Thyroid gland (tissue), 4 donors: ENCODE data around the gene VN1R5.

Experiments
- POLR2A ChIP-seq, 2 donors: fragments of 450-650 bp; IDR thresholded peaks; one replicate each; pipeline ENCODE4 v1.6.1; 2017; ENCODE audit warnings: antibody characterized with exemption in 2 of 2, mild to moderate bottlenecking in 2 of 2, moderate library complexity in 1 of 2
- TF ChIP-seq, protein P1 (sequence below), 6 experiments: fragments of 200-600 bp in 3 of 6; fragments of 450-650 bp in 3 of 6; sonication (generic) in 3 of 6; IDR thresholded peaks; one replicate each; pipeline ENCODE4 v1.5.1; 2016 to 2019; ENCODE audit warnings: antibody characterized with exemption in 6 of 6, mild to moderate bottlenecking in 2 of 6, inconsistent platforms in 1 of 6, moderate library complexity in 1 of 6

DNA sequence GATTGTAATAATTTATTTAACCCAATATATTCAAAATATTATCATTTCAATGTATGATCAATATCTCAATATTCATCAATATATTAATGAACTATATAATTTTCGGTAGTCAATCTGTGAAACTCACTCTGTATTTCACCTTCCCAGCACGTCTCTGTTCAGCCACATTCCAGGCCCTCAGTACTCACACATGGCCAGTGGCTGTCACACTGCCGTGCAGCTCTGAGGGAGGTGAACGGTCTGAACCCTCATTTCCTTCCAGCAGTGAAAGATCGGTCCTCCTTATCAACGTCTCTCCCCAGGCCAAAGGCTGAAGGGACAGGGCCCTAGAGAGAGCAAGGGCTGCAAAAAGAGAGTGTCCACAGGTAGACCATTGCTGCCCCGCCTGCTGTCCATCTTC is 44.5 kb upstream of the VN1R5 start:
- TF ChIP-seq, protein P1, sequence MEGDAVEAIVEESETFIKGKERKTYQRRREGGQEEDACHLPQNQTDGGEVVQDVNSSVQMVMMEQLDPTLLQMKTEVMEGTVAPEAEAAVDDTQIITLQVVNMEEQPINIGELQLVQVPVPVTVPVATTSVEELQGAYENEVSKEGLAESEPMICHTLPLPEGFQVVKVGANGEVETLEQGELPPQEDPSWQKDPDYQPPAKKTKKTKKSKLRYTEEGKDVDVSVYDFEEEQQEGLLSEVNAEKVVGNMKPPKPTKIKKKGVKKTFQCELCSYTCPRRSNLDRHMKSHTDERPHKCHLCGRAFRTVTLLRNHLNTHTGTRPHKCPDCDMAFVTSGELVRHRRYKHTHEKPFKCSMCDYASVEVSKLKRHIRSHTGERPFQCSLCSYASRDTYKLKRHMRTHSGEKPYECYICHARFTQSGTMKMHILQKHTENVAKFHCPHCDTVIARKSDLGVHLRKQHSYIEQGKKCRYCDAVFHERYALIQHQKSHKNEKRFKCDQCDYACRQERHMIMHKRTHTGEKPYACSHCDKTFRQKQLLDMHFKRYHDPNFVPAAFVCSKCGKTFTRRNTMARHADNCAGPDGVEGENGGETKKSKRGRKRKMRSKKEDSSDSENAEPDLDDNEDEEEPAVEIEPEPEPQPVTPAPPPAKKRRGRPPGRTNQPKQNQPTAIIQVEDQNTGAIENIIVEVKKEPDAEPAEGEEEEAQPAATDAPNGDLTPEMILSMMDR (IDR thresholded peaks at IDR 0.05), result no peak
- TF ChIP-seq POLR2A (IDR thresholded peaks at IDR 0.05), result no peak
